ENCODE data around the gene ANKRD7. TPM values are rescaled to one million over a fixed set of nuclear protein-coding genes. Genes with fewer than 3 reads are reported as not detected.
A peak's percentile ranks its signal among the peaks of the same experiment; 100 is the strongest.
"Not testable (repeated sequence)": the region's sequence is repeated elsewhere in the genome, so short reads cannot be mapped to it uniquely, and the experiment has no call there.

ANKRD7 gene
- total RNA-seq, 2 experiments from 2014 or later = 0.47 to 0.66 TPM

DNA sequence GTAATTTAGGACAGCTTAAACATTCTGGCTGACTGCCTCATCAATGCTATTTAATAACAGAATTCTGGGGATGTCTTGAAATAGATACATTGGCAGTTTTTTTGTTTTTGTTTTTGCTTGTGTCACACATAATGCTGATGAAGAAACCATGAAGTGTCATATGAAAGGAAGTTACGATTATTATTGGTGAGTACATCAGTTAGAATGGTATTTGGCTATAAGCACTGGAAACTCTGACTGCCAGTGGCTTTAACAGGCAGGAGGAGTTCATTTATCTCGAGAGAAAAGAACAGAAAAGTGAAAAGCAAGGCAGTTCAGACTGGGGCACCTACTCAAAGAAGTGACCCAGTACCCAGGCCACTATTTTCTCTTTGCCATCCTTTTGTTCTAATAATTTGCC lies 22.4 kb upstream of the ANKRD7 start:
- H3K27me3 Mint-ChIP-seq (ENCODE audit: low read depth) = no peaks in the 10 kb centered on the region
- DNase-seq = no peak
- H3K36me3 Mint-ChIP-seq (ENCODE audit: low read depth) = no peaks in the 10 kb centered on the region
- H3K9me3 Mint-ChIP-seq (ENCODE audit: insufficient read depth) = no peaks in the 10 kb centered on the region
- no peak for ATAC-seq
- no peak overlapping the region for H3K27ac Mint-ChIP-seq
- H3K4me1 Mint-ChIP-seq (ENCODE audit: low read depth) = no peaks in the 10 kb centered on the region
- no peak overlapping the region for H3K4me3 Mint-ChIP-seq
- CTCF ChIA-PET = interaction anchor here (0.7 kb wide), 1 partner anchor 117 kb away, joined by 3 read pairs; no protein-coding TSS in a partner anchor
- POLR2A ChIA-PET = no interaction called here

GRCh38 chr7:118214051-118214832 lies 10.3 kb upstream of the ANKRD7 start:
- DNase-seq (peak; percentile 84), ATAC-seq (peak; percentile 97)
- Mint-ChIP-seq H3K27me3 (ENCODE audit: low read depth) (peaks cover 9% of the 10 kb centered on the region), H3K4me1 (ENCODE audit: low read depth) (peaks cover 12% of the 10 kb centered on the region), H3K27ac (peak overlapping the region; percentile 76), H3K4me3 (peak overlapping the region; percentile 81), H3K36me3 (ENCODE audit: low read depth) (no peaks in the 10 kb centered on the region), H3K9me3 (ENCODE audit: insufficient read depth) (no peaks in the 10 kb centered on the region)
- CTCF ChIA-PET = interaction anchor here (1.7 kb wide), 1 partner anchor 19 kb away, joined by 9 read pairs; no protein-coding TSS in a partner anchor
- POLR2A ChIA-PET = interaction anchor here (0.6 to 1.4 kb wide), 2 partner anchors 20 to 30 kb away, joined by 3 to 4 read pairs; partner anchors contain the start of gene LSM8

DNA sequence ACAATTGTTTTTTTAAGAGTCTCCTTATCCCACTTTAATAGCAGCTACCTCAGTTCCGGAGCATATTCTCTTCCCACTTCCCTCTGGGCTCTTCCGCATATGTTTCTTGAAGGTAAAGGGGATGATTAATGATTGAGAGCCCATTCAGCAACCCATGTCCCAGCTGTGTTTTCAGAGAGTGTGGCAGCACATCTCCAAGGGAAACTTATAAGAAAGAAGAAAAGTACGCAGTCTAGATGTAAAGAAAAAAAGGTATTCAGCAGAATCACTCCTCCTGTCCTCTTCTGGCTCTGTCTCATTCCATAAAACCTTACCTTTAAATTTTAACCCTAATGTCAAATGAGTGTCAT lies 9.7 kb upstream of the ANKRD7 start:
- CTCF ChIA-PET = interaction anchor here (1.7 kb wide), 1 partner anchor 19 kb away, joined by 9 read pairs; no protein-coding TSS in a partner anchor

GRCh38 chr7:118217210-118217619 lies 7.3 kb upstream of the ANKRD7 start:
- POLR2A ChIA-PET = no interaction called here
- H3K4me3 Mint-ChIP-seq = no peak overlapping the region
- H3K9me3 Mint-ChIP-seq (ENCODE audit: insufficient read depth) = no peaks in the 10 kb centered on the region
- DNase-seq = no peak
- peaks cover 12% of the 10 kb centered on the region for H3K4me1 Mint-ChIP-seq (ENCODE audit: low read depth)
- no peak overlapping the region for H3K27ac Mint-ChIP-seq
- no peaks in the 10 kb centered on the region for H3K36me3 Mint-ChIP-seq (ENCODE audit: low read depth)
- CTCF ChIA-PET = no interaction called here
- ATAC-seq = no peak
- peaks cover 7% of the 10 kb centered on the region for H3K27me3 Mint-ChIP-seq (ENCODE audit: low read depth)

More for the DNA sequence above, 9.7 kb upstream of the ANKRD7 start:
- Mint-ChIP-seq H3K36me3 (ENCODE audit: low read depth) (no peaks in the 10 kb centered on the region), H3K9me3 (ENCODE audit: insufficient read depth) (no peaks in the 10 kb centered on the region), H3K4me1 (ENCODE audit: low read depth) (peaks cover 12% of the 10 kb centered on the region), H3K27ac (peak overlapping the region; percentile 76), H3K27me3 (ENCODE audit: low read depth) (peaks cover 9% of the 10 kb centered on the region), H3K4me3 (peak overlapping the region; percentile 81)
- DNase-seq = no peak
- ATAC-seq = peak; percentile 7
- POLR2A ChIA-PET = interaction anchor here (0.6 to 1.4 kb wide), 2 partner anchors 21 to 30 kb away, joined by 3 to 4 read pairs; partner anchors contain the start of gene LSM8

DNA sequence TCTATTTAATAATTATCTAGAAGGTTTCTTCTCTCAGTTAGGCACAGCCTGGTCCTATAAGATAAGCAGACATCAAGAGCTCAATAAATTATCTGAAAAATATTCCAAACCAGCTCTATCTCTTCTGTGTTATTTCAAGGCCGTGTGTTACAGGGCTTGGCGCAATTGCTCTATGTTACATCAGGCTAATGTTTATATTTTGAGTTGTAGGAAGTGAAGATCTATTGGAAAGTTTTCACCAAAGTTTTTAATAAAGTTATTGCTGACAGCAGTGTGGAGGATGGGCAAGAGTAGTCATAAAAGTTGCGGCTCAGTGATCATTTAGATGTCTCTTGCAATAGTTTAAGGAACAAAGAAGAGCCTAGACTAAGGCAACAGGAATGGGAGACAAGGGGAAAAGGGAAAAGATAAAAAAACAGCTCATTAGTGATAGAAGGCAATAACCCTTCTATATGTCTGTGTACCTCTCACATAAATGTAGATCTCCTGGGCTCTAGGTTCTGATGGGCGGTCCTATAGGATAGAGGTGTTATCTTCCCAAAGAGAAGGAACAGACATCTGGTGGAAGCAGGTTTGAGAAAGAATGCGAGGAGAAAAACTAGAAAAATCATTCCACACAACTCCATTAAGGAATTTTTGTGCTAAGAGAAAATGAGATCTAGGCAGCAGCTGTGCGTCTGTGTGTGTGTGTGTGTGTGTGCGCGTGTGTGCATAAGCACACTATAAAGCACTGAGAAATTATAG lies 5.9 kb upstream of the ANKRD7 start:
- H3K9me3 Mint-ChIP-seq (ENCODE audit: insufficient read depth) = no peaks in the 10 kb centered on the region
- DNase-seq = no peak
- ChIA-PET POLR2A (interaction anchor here (0.6 kb wide), 1 partner anchor 29 kb away, joined by 3 read pairs; no protein-coding TSS in a partner anchor), CTCF (no interaction called here)
- H3K27ac Mint-ChIP-seq = no peak overlapping the region
- H3K4me1 Mint-ChIP-seq (ENCODE audit: low read depth) = peaks cover 12% of the 10 kb centered on the region
- peaks cover 7% of the 10 kb centered on the region for H3K27me3 Mint-ChIP-seq (ENCODE audit: low read depth)
- no peak overlapping the region for H3K4me3 Mint-ChIP-seq
- ATAC-seq = no peak
- no peaks in the 10 kb centered on the region for H3K36me3 Mint-ChIP-seq (ENCODE audit: low read depth)

DNA sequence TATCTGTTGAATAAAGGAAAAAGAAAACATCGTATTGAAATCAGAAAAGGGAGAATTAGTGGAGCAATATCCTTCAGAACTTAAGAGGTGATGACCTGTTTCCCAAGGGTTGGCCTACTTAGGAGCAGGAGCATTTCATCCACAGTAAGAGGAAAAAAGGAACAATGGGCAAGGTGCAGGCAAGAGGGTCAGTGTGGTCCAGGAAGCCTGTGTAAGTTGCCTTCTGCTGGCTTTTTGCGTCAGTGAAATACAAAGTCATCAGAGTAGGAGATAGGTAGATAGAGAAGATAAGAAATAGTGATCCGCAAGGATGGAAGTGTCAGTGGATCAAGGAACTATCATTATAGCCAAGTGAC lies 5.4 kb upstream of the ANKRD7 start:
- DNase-seq (no peak), ATAC-seq (no peak)
- H3K9me3 Mint-ChIP-seq (ENCODE audit: insufficient read depth) = no peaks in the 10 kb centered on the region
- POLR2A ChIA-PET = no interaction called here
- H3K4me3 Mint-ChIP-seq = no peak overlapping the region
- H3K27ac Mint-ChIP-seq = no peak overlapping the region
- peaks cover 7% of the 10 kb centered on the region for H3K27me3 Mint-ChIP-seq (ENCODE audit: low read depth)
- H3K36me3 Mint-ChIP-seq (ENCODE audit: low read depth) = no peaks in the 10 kb centered on the region
- peaks cover 8% of the 10 kb centered on the region for H3K4me1 Mint-ChIP-seq (ENCODE audit: low read depth)
- CTCF ChIA-PET = no interaction called here

DNA sequence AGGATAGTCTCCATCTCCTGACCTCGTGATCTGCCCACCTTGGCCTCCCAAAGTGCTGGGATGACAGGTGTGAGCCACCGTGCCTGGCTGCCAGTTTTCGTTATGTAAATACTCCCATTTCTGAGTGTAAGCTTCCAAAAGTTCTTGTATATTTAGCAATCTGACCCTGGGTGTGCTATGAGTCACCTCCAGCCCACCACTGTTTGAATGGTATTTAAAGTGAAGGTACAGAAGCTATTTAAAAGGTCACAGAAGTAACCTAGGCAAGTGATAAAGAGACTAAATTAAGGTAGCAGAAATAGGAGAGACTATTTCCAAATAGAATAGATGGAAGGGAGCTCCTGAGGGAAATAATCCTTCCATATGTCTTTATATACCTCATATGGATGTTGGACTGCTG lies 3.9 kb upstream of the ANKRD7 start:
- no peak for DNase-seq
- ChIA-PET POLR2A (no interaction called here), CTCF (no interaction called here)
- no peak for ATAC-seq
- Mint-ChIP-seq H3K36me3 (ENCODE audit: low read depth) (no peaks in the 10 kb centered on the region), H3K27me3 (ENCODE audit: low read depth) (peaks cover 7% of the 10 kb centered on the region), H3K9me3 (ENCODE audit: insufficient read depth) (no peaks in the 10 kb centered on the region), H3K27ac (no peak overlapping the region), H3K4me1 (ENCODE audit: low read depth) (no peaks in the 10 kb centered on the region), H3K4me3 (no peak overlapping the region)

GRCh38 chr7:118222591-118222990 lies 1.9 kb upstream of the ANKRD7 start:
- DNase-seq (no peak), ATAC-seq (no peak)
- ChIA-PET CTCF (no interaction called here), POLR2A (no interaction called here)
- Mint-ChIP-seq H3K27ac (no peak overlapping the region), H3K36me3 (ENCODE audit: low read depth) (no peaks in the 10 kb centered on the region), H3K4me1 (ENCODE audit: low read depth) (no peaks in the 10 kb centered on the region), H3K27me3 (ENCODE audit: low read depth) (peaks cover 6% of the 10 kb centered on the region), H3K9me3 (ENCODE audit: insufficient read depth) (no peaks in the 10 kb centered on the region), H3K4me3 (no peak overlapping the region)

DNA sequence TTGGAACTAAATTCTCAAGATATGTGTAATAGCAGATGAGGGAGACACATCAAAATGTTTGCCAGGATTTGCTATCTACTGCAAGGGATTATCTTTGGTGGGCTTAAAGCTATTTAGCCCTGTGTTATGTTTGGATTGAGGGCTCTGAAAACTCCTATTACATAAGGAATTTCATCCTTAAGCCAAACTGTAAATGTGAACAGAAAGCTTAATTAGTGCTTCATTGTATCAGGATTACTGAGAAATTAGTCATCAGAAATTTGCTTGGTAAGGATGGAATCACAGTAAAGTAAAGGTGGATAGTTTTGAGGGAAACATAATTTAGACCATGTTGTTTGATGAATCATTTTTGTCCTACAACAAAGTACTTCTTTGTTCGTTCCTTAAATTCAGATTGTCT lies 8.3 kb downstream of the ANKRD7 start:
- CTCF ChIA-PET = no interaction called here
- Mint-ChIP-seq H3K4me3 (no peak overlapping the region), H3K27me3 (ENCODE audit: low read depth) (peaks cover 5% of the 10 kb centered on the region), H3K36me3 (ENCODE audit: low read depth) (no peaks in the 10 kb centered on the region), H3K4me1 (ENCODE audit: low read depth) (no peaks in the 10 kb centered on the region), H3K27ac (no peak overlapping the region), H3K9me3 (ENCODE audit: insufficient read depth) (no peaks in the 10 kb centered on the region)
- POLR2A ChIA-PET = no interaction called here
- ATAC-seq (no peak), DNase-seq (no peak)

DNA sequence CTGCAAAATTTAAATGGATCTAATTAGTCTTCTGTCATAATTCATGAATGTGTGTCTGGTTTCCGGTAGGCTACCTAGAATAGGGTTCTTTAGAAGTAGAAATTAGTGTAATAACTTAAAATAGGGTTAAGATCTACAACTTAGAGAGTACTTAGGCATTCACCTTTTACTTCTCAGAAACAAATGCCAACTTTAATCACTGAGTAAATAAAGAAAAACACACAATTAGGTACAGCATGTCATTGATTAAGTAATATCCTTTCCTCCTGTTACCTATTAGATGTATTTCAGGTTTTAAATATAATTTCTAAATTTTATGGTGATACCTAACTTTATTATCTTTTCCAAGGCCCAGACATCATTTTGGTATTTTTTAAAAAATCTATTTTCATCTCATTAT lies 9.3 kb downstream of the ANKRD7 start:
- ChIA-PET CTCF (no interaction called here), POLR2A (no interaction called here)
- H3K9me3 Mint-ChIP-seq (ENCODE audit: insufficient read depth) = no peaks in the 10 kb centered on the region
- H3K4me1 Mint-ChIP-seq (ENCODE audit: low read depth) = no peaks in the 10 kb centered on the region
- no peaks in the 10 kb centered on the region for H3K36me3 Mint-ChIP-seq (ENCODE audit: low read depth)
- H3K27me3 Mint-ChIP-seq (ENCODE audit: low read depth) = peaks cover 2% of the 10 kb centered on the region
- DNase-seq (no peak), ATAC-seq (no peak)
- no peak overlapping the region for H3K4me3 Mint-ChIP-seq
- H3K27ac Mint-ChIP-seq = no peak overlapping the region

GRCh38 chr7:118239014-118239413 lies 14.5 kb downstream of the ANKRD7 start:
- Mint-ChIP-seq H3K4me1 (ENCODE audit: low read depth) (no peaks in the 10 kb centered on the region), H3K27ac (no peak overlapping the region), H3K9me3 (ENCODE audit: insufficient read depth) (no peaks in the 10 kb centered on the region), H3K27me3 (ENCODE audit: low read depth) (peaks cover 2% of the 10 kb centered on the region), H3K4me3 (no peak overlapping the region), H3K36me3 (ENCODE audit: low read depth) (no peaks in the 10 kb centered on the region)
- DNase-seq (no peak), ATAC-seq (no peak)
- CTCF ChIA-PET = no interaction called here
- POLR2A ChIA-PET = no interaction called here

DNA sequence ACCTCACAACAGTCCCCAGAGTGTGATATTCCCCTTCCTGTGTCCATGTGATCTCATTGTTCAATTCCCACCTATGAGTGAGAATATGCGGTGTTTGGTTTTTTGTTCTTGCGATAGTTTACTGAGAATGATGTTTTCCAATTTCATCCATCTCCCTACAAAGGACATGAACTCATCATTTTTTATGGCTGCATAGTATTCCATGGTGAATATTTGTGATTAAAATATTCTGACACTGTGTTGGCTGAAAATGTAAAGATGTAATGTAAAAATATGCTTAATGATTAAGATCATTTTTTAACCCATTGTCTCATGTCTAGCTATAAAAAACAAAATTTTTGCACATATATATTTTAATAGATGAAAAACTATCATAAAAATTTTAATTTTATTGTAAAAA lies 15.8 kb downstream of the ANKRD7 start:
- DNase-seq; H3K9me3 Mint-ChIP-seq (ENCODE audit: insufficient read depth); H3K4me3 Mint-ChIP-seq; ATAC-seq; POLR2A ChIA-PET; CTCF ChIA-PET; H3K27ac Mint-ChIP-seq; H3K36me3 Mint-ChIP-seq (ENCODE audit: low read depth); H3K4me1 Mint-ChIP-seq (ENCODE audit: low read depth); H3K27me3 Mint-ChIP-seq (ENCODE audit: low read depth): not testable (repeated sequence)

Data from activated CD8-positive, alpha-beta T cell treated with anti-CD3 and anti-CD28 coated beads, Interleukin-2, amount 10 ng/mL, durations not matched to agents 7 days and 5 days (primary cell).